H1 (cell line): Measurements from ENCODE around the gene PLCB4. TPM values are rescaled to one million over a fixed set of nuclear protein-coding genes. Genes with fewer than 3 reads are reported as not detected.

Experiments
- CTCF ChIA-PET: fragments of 300-600 bp; sonication (Branson Sonifier 250); formaldehyde crosslinking; loops from one replicate; lab custom pipeline; 2021; ENCODE audit not compliant: partially characterized antibody; lab: Charles Lee
- POLR2A ChIA-PET: fragments of 300-600 bp; sonication (Branson Sonifier 250); formaldehyde crosslinking; loops from one replicate; lab custom pipeline; 2021; ENCODE audit warnings: inconsistent platforms; ENCODE audit not compliant: partially characterized antibody; lab: Charles Lee
- DNase-seq, 2 experiments: peaks; one replicate each; pipeline versions ENCODE4 v3.0.0 to v3.0.0-alpha.2; 2010 to 2022; ENCODE audit warnings: low spot score in 2 of 2, low read depth in 1 of 2, mixed read lengths in 1 of 2
- FAIRE-seq: peaks from 2 replicates; lab custom pipeline; 2011; peaks lifted over from hg19 to GRCh38; lab: Jason Lieb, UNC
- H2AFZ ChIP-seq: 2 replicates; pipeline ENCODE4 v1.8.1; 2012; ENCODE audit warnings: low read length, inconsistent platforms
- H2AK5ac ChIP-seq: 2 replicates; pipeline ENCODE4 v1.6.1; 2013; ENCODE audit warnings: low read depth, low read length
- H2BK120ac ChIP-seq: replicated peaks from 2 replicates; pipeline ENCODE3; 2013; ENCODE audit warnings: low read depth, low read length, inconsistent platforms
- H2BK12ac ChIP-seq: 2 replicates; pipeline ENCODE4 v1.6.1; 2013; ENCODE audit warnings: low read depth, low read length
- H2BK15ac ChIP-seq: 2 replicates; pipeline ENCODE4 v1.6.1; 2013; ENCODE audit warnings: low read length
- H2BK20ac ChIP-seq: 2 replicates; pipeline ENCODE4 v1.6.1; 2013; ENCODE audit warnings: low read length
- H2BK5ac ChIP-seq: 2 replicates; pipeline ENCODE4 v1.6.1; 2013; ENCODE audit warnings: low read depth, low read length
- H3K14ac ChIP-seq: 2 replicates; pipeline ENCODE4 v1.6.1; 2013; ENCODE audit warnings: inconsistent platforms; ENCODE audit not compliant: insufficient read length
- H3K18ac ChIP-seq: 2 replicates; pipeline ENCODE4 v1.6.1; 2013; ENCODE audit warnings: low read length; ENCODE audit errors: extremely low read depth
- H3K23ac ChIP-seq: 2 replicates; pipeline ENCODE4 v1.6.1; 2013; ENCODE audit warnings: inconsistent platforms; ENCODE audit not compliant: insufficient read length
- H3K23me2 ChIP-seq: 2 replicates; pipeline ENCODE4 v1.6.1; 2013; ENCODE audit warnings: low read depth, low read length
- H3K27ac ChIP-seq: 2 replicates; pipeline ENCODE4 v1.6.1; 2011; ENCODE audit warnings: low read depth, low read length, inconsistent platforms
- H3K27me3 ChIP-seq, 4 experiments: replicated peaks in 1 of 4; 1 replicate in 1 of 4; 2 replicates in 3 of 4; pipeline versions ENCODE4 v1.6.1 to v1.8.1; 2011 to 2013; ENCODE audit warnings: low read length in 3 of 4, mild to moderate bottlenecking in 3 of 4, inconsistent platforms in 2 of 4, mixed read lengths in 2 of 4, moderate library complexity in 1 of 4; ENCODE audit not compliant: control insufficient read depth in 3 of 4, insufficient read depth in 3 of 4; ENCODE audit errors: extremely low read depth in 1 of 4
- H3K36me3 ChIP-seq, 4 experiments: 2 replicates each; pipeline versions ENCODE4 v1.6.1 to v1.8.1; 2011 to 2013; ENCODE audit warnings: mild to moderate bottlenecking in 4 of 4, low read length in 3 of 4, moderate library complexity in 2 of 4, control low read depth in 1 of 4, inconsistent platforms in 1 of 4; ENCODE audit not compliant: insufficient read depth in 4 of 4, control insufficient read depth in 2 of 4
- H3K4ac ChIP-seq: replicated peaks from 2 replicates; pipeline ENCODE3; 2013; ENCODE audit warnings: low read length, low read depth, mixed read lengths, inconsistent platforms; ENCODE audit not compliant: insufficient read length
- H3K4me1 ChIP-seq, 4 experiments: replicated peaks in 1 of 4; 1 replicate in 1 of 4; 2 replicates in 3 of 4; pipeline versions ENCODE4 v1.6.1 to v1.8.1; 2011 to 2013; ENCODE audit warnings: low read length in 3 of 4, inconsistent platforms in 2 of 4, mixed read lengths in 1 of 4; ENCODE audit not compliant: insufficient read depth in 4 of 4, control insufficient read depth in 3 of 4
- H3K4me2 ChIP-seq, 2 experiments: 2 replicates each; pipeline versions ENCODE4 v1.6.1 to v1.8.1; 2011 to 2013; ENCODE audit warnings: low read depth in 2 of 2, low read length in 2 of 2, control low read depth in 1 of 2, inconsistent platforms in 1 of 2, mild to moderate bottlenecking in 1 of 2; ENCODE audit not compliant: insufficient read depth in 1 of 2
- H3K4me3 ChIP-seq, 4 experiments: fragments of 200-600, 300-600 bp in 1 of 4; sonication (generic), shearing (Covaris generic), sonication (Bioruptor Twin) in 1 of 4; 2 replicates each; pipeline versions ENCODE4 v1.5.1 to v1.8.1; 2011 to 2016; ENCODE audit warnings: low read length in 4 of 4, low read depth in 3 of 4, control low read depth in 2 of 4, inconsistent platforms in 2 of 4, mild to moderate bottlenecking in 2 of 4, mixed read lengths in 1 of 4, moderate library complexity in 1 of 4; ENCODE audit not compliant: insufficient read depth in 2 of 4; ENCODE audit errors: extremely low read depth in 1 of 4
- H3K56ac ChIP-seq: replicated peaks from 2 replicates; pipeline ENCODE3; 2013; ENCODE audit warnings: low read depth, mild to moderate bottlenecking, mixed read lengths, low read length, inconsistent platforms; ENCODE audit not compliant: insufficient read length
- H3K79me1 ChIP-seq: 2 replicates; pipeline ENCODE4 v1.6.1; 2013; ENCODE audit warnings: low read depth, low read length, control low read depth
- H3K79me2 ChIP-seq, 2 experiments: 2 replicates each; pipeline versions ENCODE4 v1.6.1 to v1.8.1; 2012 to 2013; ENCODE audit warnings: low read length in 2 of 2, mild to moderate bottlenecking in 2 of 2, inconsistent platforms in 1 of 2; ENCODE audit not compliant: insufficient read depth in 2 of 2, control insufficient read depth in 1 of 2
- H3K9ac ChIP-seq, 4 experiments: replicated peaks in 1 of 4; 1 replicate in 1 of 4; 2 replicates in 3 of 4; pipeline versions ENCODE4 v1.6.1 to v1.8.1; 2011 to 2013; ENCODE audit warnings: low read depth in 3 of 4, low read length in 3 of 4, control low read depth in 2 of 4, mild to moderate bottlenecking in 2 of 4, moderate library complexity in 2 of 4, inconsistent platforms in 1 of 4; ENCODE audit errors: extremely low read depth in 1 of 4
- H3K9me3 ChIP-seq, 2 experiments: 2 replicates each; pipeline versions ENCODE4 v1.6.1 to v1.8.1; 2012 to 2013; ENCODE audit warnings: mild to moderate bottlenecking in 2 of 2, moderate library complexity in 2 of 2, control low read depth in 1 of 2, inconsistent platforms in 1 of 2, low read depth in 1 of 2, low read length in 1 of 2, mixed read lengths in 1 of 2; ENCODE audit not compliant: insufficient read depth in 2 of 2
- H4K20me1 ChIP-seq, 2 experiments: replicated peaks in 1 of 2; 2 replicates each; pipeline versions ENCODE3 to v1.8.1; 2011 to 2013; ENCODE audit warnings: inconsistent platforms in 2 of 2, low read length in 2 of 2, mild to moderate bottlenecking in 1 of 2; ENCODE audit not compliant: insufficient read depth in 2 of 2, control insufficient read depth in 1 of 2
- H4K5ac ChIP-seq: 2 replicates; pipeline ENCODE4 v1.6.1; 2013; ENCODE audit warnings: low read length, low read depth, mixed read lengths, inconsistent platforms; ENCODE audit not compliant: insufficient read length
- H4K8ac ChIP-seq: 2 replicates; pipeline ENCODE4 v1.8.0; 2013; ENCODE audit warnings: mild to moderate bottlenecking, moderate library complexity, low read length, inconsistent platforms; ENCODE audit not compliant: insufficient read depth; ENCODE audit errors: extremely low read depth
- H4K91ac ChIP-seq: replicated peaks from 2 replicates; pipeline ENCODE3; 2013; ENCODE audit warnings: low read length, mixed read lengths, inconsistent platforms; ENCODE audit not compliant: insufficient read length
- EP300 ChIP-seq, 2 experiments: IDR thresholded peaks; 1 replicate in 1 of 2; 2 replicates in 1 of 2; pipeline ENCODE4 v1.6.1; 2011 to 2012; ENCODE audit warnings: low read depth in 2 of 2, low read length in 2 of 2, mild to moderate bottlenecking in 2 of 2, borderline replicate concordance in 1 of 2, inconsistent platforms in 1 of 2, moderate library complexity in 1 of 2
- KDM4A ChIP-seq: IDR thresholded peaks from one replicate; pipeline ENCODE4 v1.7.1; 2012; ENCODE audit warnings: low read depth, mild to moderate bottlenecking, moderate library complexity, low read length, inconsistent platforms; ENCODE audit not compliant: severe bottlenecking
- TAF1 ChIP-seq: IDR thresholded peaks from 2 replicates; pipeline ENCODE4 v1.6.1; 2011; ENCODE audit warnings: mild to moderate bottlenecking, low read depth, low read length
- WGBS, 2 experiments: shearing (Covaris generic) in 1 of 2; methylation state at CpG; one replicate each; pipeline versions ENCODE4 v1.1.6 to v1.1.7; 2013 to 2015; ENCODE audit warnings: low lambda C conversion rate in 2 of 2, mixed read lengths in 2 of 2, inconsistent platforms in 1 of 2, low coverage in 1 of 2, missing lambda C conversion rate in 1 of 2; ENCODE audit not compliant: insufficient replicate concordance in 2 of 2, insufficient coverage in 1 of 2, insufficient read length in 1 of 2; ENCODE audit errors: extremely low coverage in 1 of 2, missing lambda C conversion rate in 1 of 2; 5-methylcytosine and 5-hydroxymethylcytosine counted together
- polyA plus RNA-seq, 7 experiments: library from polyadenylated mRNA; depleted of rRNA in 3 of 7; stranded (reverse) in 5 of 7; unstranded in 2 of 7; fragments of >200 nt in 5 of 7; fragments of 200-250 nt in 2 of 7; gene quantifications; 1 replicate in 5 of 7; 2 replicates in 1 of 7; 4 replicates in 1 of 7; pipeline versions ENCODE4 v1.2.1 to v1.2.3, GENCODE V29; 2011 to 2013; ENCODE audit warnings: missing spikeins in 2 of 7, mixed read lengths in 2 of 7
- total RNA-seq: library from RNA; stranded (reverse); fragmentation: NEBNext Ultra II Directional; extraction: Animal tissue kit (Norgen Biotek cat#: 25700); gene quantifications from 2 replicates; pipeline ENCODE4 v1.2.1, GENCODE V29; 2021

PLCB4 gene
- total and polyA plus RNA-seq, 2 of the 8 experiments (the other 6 are each of a cell fraction or from before 2014, with no cell fraction given) = 3.2 to 14.1 TPM

- WGBS, 2 experiments = 88% methylated on average over 4 of the region's 4 CpGs; no CpG with 5 or more reads in 1 of the 2 experiments
- Histone ChIP-seq H4K8ac (no peak overlapping the region), H3K9ac (no peak overlapping the region), H3K27me3 (no peaks in the 10 kb centered on the region), H3K14ac (no peak overlapping the region), H3K4me1 (peaks cover 3 to 6% (median 5%) of the 10 kb centered on the region in 4 experiments; a peak in 6 of 7 replicates), H2BK120ac (no peak overlapping the region)
- TF ChIP-seq EP300 (IDR thresholded peaks at IDR 0.05; ENCODE audit: borderline replicate concordance in 1 of 2, low read depth in 2 of 2, low read length in 2 of 2) = no peak
- TF ChIP-seq TAF1 = no peak
- no peak for TF ChIP-seq KDM4A
- TF ChIP-seq, all 59 proteins: peak for 0
- Histone ChIP-seq H3K79me1 (no peaks in the 10 kb centered on the region), H4K91ac (no peak overlapping the region), H4K20me1 (no peaks in the 10 kb centered on the region), H2BK5ac (no peak overlapping the region), H2BK12ac (no peak overlapping the region), H3K4me2 (no peak overlapping the region), H3K23ac (no peak overlapping the region), H3K27ac (no peak overlapping the region), H3K36me3 (no peaks in the 10 kb centered on the region), H3K4ac (no peak overlapping the region), H3K56ac (no peak overlapping the region), H2BK15ac (no peak overlapping the region), H3K18ac (no peak overlapping the region), H3K79me2 (no peaks in the 10 kb centered on the region), H3K4me3 (no peak overlapping the region), H2AFZ (no peak overlapping the region), H2BK20ac (no peak overlapping the region), H3K23me2 (no peaks in the 10 kb centered on the region), H3K9me3 (no peaks in the 10 kb centered on the region), H4K5ac (no peak overlapping the region), H2AK5ac (no peak overlapping the region)
- no peak for FAIRE-seq
- ChIA-PET POLR2A (no interaction called here), CTCF (interaction anchor here (1.2 to 3.3 kb wide), 3 partner anchors 11 to 464 kb away, joined by 3 to 14 read pairs (median 5); no protein-coding TSS in a partner anchor)
- DNase-seq = no peak
Observed at GRCh38 chr20:9225879-9226278, 157.0 kb downstream of the PLCB4 start.
